ENCODE measurements around the gene STK36.

The STK36 gene

DNA sequence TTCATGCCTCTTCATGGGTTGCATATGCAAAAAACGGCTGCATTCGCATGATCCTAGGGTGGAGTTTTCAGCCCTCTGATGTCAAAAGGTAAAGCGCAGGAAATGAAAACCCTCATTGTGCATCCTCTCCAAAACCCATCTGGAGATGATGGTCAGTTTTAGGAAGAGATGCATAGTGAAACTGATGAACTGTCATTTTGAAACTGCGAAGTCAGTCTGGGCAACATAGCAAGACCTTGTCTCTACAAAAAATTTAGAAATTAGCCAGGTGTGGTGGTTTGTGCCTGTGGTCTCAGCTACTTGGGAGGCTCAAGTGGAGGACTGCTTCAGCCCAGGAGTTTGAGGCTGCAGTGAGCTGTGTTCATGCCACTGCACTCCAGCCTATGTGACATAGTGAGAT, 36.2 kb downstream of the STK36 start:
- DNase-seq (ENCODE audit: extremely low read depth, low read depth), result no peak
- TF ChIP-seq, protein P1, sequence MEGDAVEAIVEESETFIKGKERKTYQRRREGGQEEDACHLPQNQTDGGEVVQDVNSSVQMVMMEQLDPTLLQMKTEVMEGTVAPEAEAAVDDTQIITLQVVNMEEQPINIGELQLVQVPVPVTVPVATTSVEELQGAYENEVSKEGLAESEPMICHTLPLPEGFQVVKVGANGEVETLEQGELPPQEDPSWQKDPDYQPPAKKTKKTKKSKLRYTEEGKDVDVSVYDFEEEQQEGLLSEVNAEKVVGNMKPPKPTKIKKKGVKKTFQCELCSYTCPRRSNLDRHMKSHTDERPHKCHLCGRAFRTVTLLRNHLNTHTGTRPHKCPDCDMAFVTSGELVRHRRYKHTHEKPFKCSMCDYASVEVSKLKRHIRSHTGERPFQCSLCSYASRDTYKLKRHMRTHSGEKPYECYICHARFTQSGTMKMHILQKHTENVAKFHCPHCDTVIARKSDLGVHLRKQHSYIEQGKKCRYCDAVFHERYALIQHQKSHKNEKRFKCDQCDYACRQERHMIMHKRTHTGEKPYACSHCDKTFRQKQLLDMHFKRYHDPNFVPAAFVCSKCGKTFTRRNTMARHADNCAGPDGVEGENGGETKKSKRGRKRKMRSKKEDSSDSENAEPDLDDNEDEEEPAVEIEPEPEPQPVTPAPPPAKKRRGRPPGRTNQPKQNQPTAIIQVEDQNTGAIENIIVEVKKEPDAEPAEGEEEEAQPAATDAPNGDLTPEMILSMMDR (IDR thresholded peaks at IDR 0.05; ENCODE audit: low read depth, low read length, missing control alignments), result no peak
- no peak overlapping the region for H3K4me3 ChIP-seq (replicated peaks; ENCODE audit: low read depth, low read length)

DNA sequence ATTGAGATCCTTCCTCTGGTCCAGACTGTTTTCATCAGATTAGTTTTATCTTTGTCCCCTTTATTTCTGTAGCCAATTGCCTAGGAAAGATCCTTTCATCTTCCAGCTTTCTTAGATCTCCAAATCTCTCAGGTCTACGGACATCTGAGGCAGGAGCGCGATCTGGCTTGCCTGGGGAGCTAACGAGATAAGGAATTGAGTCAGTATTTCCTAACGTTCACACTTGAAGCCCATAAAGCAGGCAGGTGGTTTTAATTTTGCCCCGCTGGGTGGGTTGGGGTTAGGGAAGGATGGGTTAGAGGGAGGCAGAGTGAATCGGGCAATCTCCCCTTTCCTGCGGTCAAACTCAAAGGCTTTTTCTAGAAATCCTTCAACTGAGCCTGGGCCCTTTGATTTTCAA, 38.0 kb downstream of the STK36 start:
- H3K4me3 ChIP-seq (replicated peaks; ENCODE audit: low read depth, low read length), result peak overlapping the region; percentile 83; the same call in 1 of the 2 replicates
- TF ChIP-seq, protein P1 (IDR thresholded peaks at IDR 0.05; ENCODE audit: low read depth, low read length, missing control alignments), result no peak
- DNase-seq (ENCODE audit: extremely low read depth, low read depth), result no peak

DNA sequence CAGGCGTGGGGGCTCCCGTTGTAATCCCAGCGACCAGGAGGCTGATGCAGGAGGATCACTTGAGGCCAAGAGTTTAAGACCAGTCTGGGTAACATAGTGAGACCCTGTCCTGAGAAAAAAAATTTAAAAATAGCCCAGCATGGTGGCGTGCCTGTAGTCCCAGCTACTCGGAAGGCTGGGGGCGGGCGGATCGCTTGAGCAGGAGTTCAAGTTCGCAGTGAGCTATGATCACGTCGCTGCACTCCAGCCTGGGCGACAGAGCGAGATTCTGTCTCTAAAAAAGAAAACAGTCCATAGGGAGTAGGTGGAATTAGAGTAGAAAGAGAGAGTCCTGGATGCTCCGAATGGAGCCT, 38.4 kb downstream of the STK36 start:
- DNase-seq (ENCODE audit: extremely low read depth, low read depth), result no peak
- TF ChIP-seq, protein P1 (IDR thresholded peaks at IDR 0.05; ENCODE audit: low read depth, low read length, missing control alignments), result no peak
- peak overlapping the region; percentile 83 for H3K4me3 ChIP-seq (replicated peaks; ENCODE audit: low read depth, low read length)

DNA sequence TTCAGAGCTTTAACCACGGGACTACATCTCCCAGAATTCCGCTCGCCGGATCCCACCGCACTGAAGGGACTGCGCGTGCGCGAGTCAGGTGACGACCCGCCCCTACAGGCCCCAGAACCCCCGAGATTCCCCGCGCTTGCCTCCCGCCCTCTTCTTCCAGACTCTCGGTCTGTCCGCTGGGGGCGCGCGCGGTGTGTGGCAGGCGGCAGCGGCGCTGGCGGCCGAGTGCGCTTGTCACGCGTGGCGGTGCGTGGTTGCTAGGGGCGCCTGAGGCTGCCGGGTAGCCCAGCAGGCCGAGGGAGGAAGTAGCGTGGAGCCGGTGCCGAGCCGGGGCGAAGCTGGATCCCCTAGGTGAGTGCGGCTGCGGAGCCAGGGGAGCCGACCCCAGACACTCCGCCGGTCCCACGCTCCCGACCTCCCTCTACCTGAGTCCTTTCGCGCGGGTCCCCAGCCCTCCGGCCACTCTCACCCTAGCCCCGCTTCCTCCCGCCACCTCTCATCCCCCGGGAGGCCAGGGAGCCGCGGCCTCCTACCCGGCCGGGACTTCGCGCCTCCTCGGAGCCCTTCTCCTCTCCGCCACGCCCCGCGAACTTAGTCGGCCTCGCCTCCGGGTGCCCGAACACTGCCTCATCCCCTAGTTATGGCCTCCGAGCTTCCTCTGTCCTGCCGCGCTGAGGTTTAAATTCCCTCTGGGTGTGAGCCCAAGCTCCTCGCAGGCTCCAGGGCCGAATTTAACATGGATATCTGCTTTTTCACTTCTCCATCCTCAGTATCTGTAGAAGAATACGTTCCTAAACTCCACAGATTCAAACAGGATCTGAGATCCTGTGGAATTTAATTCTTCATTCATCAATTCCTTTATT, 39.0 kb downstream of the STK36 start, which contains the start of gene TTLL4:
TTLL4 (plus strand) TSS at position 149 of the 863 bp plus-strand sequence. CDS start 26,842 bp downstream, outside the sequence.
- peak; percentile 79 for DNase-seq (ENCODE audit: extremely low read depth, low read depth)
- H3K4me3 ChIP-seq (replicated peaks; ENCODE audit: low read depth, low read length), result peak within 1 kb of the TSS; percentile 83
- TF ChIP-seq, protein P1 (IDR thresholded peaks at IDR 0.05; ENCODE audit: low read depth, low read length, missing control alignments), result peak; percentile 73

DNA sequence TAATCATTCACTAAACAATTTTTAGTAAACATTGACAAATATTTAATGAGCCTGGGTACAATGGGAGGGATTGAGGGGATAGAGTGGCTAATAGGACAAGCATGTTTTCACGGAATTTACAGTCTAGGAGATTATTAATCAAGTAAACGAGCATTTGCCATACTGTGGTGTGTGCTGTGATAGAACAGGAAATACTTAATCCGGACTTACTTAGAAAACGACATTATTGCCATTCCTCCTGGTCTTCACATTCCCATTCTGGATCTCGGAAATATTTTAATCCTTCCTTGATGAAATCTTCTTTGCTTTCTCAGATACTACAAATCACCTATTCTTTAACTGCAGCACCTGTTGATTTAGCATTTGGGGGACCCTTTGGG, 39.7 kb downstream of the STK36 start:
- DNase-seq (ENCODE audit: extremely low read depth, low read depth), result no peak
- H3K4me3 ChIP-seq (replicated peaks; ENCODE audit: low read depth, low read length), result peak overlapping the region; percentile 83
- TF ChIP-seq, protein P1 (IDR thresholded peaks at IDR 0.05; ENCODE audit: low read depth, low read length, missing control alignments), result no peak

DNA sequence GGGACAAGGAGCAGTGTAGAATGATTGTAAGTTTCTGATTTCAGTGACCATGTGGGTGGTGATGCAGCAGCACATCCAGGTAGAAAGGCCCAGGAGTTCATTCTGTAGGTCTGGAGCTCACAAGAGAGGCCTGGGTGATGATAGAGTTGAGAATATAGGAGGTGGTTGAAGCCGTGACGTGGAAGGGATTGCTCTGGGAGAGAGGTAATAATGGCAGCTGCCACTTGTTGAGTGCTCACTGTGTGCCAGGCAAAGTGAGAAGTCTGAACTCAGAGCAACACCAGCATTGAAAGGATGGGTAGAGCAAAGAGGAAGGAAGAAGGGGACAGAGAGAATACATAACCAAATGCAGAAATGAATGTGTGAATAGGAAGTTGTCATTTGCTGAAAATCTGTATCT, 42.0 kb downstream of the STK36 start:
- no peak overlapping the region for H3K4me3 ChIP-seq (replicated peaks; ENCODE audit: low read depth, low read length)
- DNase-seq (ENCODE audit: extremely low read depth, low read depth), result no peak
- TF ChIP-seq, protein P1 (IDR thresholded peaks at IDR 0.05; ENCODE audit: low read depth, low read length, missing control alignments), result no peak

All from HFF-Myc (cell line).